HG02884 (cell line): ENCODE measurements around the gene USF1.

Experiments used
- ATAC-seq: cut with Tn5 transposase; IDR thresholded peaks from one replicate; pipeline ENCODE4 v1.9.1; 2021; ENCODE audit warnings: mild to moderate bottlenecking, moderate library complexity; ENCODE audit not compliant: unreplicated experiment

The USF1 gene

GRCh38 chr1:161045736-161046604, at the start of gene USF1:
Gene USF1, minus strand, starts transcription at chr1:161045977. Its CDS starts 2,702 bp downstream, at chr1:161043275.
- peak; percentile 64 for ATAC-seq

GRCh38 chr1:161095230-161095629, 49.5 kb upstream of the USF1 start:
- no peak for ATAC-seq

- no peak for ATAC-seq
Measured at GRCh38 chr1:161094481-161094880, 48.7 kb upstream of the USF1 start.

- ATAC-seq = no peak
Measured at GRCh38 chr1:161092621-161093028, 46.8 kb upstream of the USF1 start.

GRCh38 chr1:161091796-161092507, 46.2 kb upstream of the USF1 start:
- ATAC-seq = no peak

- ATAC-seq = no peak
Measured at GRCh38 chr1:161091093-161091492, 45.3 kb upstream of the USF1 start.

GRCh38 chr1:161090617-161091016, 44.8 kb upstream of the USF1 start:
- no peak for ATAC-seq

GRCh38 chr1:161089938-161090337, 44.2 kb upstream of the USF1 start:
- ATAC-seq = no peak

GRCh38 chr1:161089251-161089924, 43.6 kb upstream of the USF1 start, which contains the start of gene NECTIN4:
Gene NECTIN4, minus strand, starts transcription at chr1:161089558. Its CDS starts 262 bp downstream, at chr1:161089296.
- no peak for ATAC-seq

GRCh38 chr1:161088587-161089110, 42.9 kb upstream of the USF1 start:
- no peak for ATAC-seq

GRCh38 chr1:161086457-161086856, 40.7 kb upstream of the USF1 start:
- no peak for ATAC-seq

- ATAC-seq = no peak
Measured at GRCh38 chr1:161085165-161085564, 39.4 kb upstream of the USF1 start.

- no peak for ATAC-seq
Measured at GRCh38 chr1:161084597-161084988, 38.8 kb upstream of the USF1 start.

GRCh38 chr1:161083748-161084596, 38.2 kb upstream of the USF1 start:
- ATAC-seq = no peak

GRCh38 chr1:161082996-161083747, 37.4 kb upstream of the USF1 start:
- no peak for ATAC-seq

GRCh38 chr1:161082483-161082882, 36.7 kb upstream of the USF1 start:
- ATAC-seq = no peak

GRCh38 chr1:161081519-161081918, 35.7 kb upstream of the USF1 start:
- ATAC-seq = no peak

GRCh38 chr1:161080441-161081405, 34.9 kb upstream of the USF1 start:
- no peak for ATAC-seq
